ENCODE measurements around the gene RAD51B.
A peak's percentile ranks its signal among the peaks of the same experiment; 100 is the strongest.
"Not testable (repeated sequence)": the region's sequence is repeated elsewhere in the genome, so short reads cannot be mapped to it uniquely, and the experiment has no call there.

Gene RAD51B

DNA sequence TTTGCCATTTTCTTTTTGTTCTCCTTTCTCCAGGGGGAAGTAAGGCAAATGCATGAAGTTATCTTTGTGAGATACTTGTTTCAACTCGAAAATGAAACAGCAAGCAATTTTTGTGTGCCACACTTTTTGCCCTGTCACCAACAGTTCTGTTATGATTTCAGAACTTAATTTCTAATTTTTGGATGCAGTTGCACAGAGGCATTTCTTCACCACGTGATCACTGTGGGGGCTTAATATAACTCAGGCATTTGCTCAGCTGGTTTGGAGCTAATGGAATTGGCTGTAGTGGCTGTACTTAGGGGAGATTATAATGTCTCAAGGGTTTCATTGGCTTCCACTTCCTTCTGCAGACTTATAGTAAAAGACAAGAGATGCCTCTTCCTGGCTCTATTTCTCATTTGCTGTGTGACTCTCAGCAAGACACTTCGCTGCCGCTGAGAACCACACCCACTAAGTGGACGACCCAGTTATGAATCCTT lies 452.4 kb downstream of the RAD51B start:
- DNase-seq (ENCODE audit: low read depth in 3 of 3) = no peak

DNA sequence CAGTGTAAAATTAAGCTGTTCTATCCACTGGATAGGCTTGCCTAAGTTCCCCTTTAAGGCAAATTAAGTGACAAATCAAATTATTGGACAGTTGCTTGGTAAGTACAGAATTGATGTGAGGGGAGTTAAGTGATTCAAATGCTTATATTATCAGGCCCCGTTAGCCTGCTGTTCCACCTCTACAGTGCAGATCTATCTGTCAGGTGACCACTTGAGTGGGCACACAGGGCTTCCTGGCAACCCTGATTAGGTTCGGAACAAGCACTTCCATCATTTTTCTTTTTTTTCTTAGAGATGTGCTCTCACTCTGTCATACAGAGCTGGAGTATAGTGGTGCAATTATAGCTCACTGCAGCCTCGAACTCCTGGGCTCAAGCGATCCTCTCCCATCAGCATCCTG lies 453.8 kb downstream of the RAD51B start:
- DNase-seq (ENCODE audit: low read depth in 3 of 3) = no peak

DNA sequence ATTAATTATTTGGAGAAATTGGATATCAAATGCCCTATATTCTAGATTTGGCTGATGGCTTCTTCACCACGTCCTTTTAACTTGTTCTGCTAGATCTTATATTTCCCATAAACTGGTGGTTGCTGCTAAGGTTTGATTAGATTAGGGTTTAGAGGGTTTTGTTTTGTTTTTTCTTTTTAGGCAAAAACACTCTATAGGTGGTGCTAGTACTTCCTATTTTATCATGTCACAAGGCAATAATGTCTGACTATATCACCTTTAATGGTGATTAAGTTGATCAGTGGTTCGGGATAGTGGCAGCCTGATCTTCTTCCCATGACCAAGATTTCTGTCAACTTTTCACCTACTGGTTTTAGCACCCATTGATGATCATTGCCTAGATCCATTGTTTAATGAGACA lies 455.1 kb downstream of the RAD51B start:
- DNase-seq (ENCODE audit: low read depth in 3 of 3) = no peak

DNA sequence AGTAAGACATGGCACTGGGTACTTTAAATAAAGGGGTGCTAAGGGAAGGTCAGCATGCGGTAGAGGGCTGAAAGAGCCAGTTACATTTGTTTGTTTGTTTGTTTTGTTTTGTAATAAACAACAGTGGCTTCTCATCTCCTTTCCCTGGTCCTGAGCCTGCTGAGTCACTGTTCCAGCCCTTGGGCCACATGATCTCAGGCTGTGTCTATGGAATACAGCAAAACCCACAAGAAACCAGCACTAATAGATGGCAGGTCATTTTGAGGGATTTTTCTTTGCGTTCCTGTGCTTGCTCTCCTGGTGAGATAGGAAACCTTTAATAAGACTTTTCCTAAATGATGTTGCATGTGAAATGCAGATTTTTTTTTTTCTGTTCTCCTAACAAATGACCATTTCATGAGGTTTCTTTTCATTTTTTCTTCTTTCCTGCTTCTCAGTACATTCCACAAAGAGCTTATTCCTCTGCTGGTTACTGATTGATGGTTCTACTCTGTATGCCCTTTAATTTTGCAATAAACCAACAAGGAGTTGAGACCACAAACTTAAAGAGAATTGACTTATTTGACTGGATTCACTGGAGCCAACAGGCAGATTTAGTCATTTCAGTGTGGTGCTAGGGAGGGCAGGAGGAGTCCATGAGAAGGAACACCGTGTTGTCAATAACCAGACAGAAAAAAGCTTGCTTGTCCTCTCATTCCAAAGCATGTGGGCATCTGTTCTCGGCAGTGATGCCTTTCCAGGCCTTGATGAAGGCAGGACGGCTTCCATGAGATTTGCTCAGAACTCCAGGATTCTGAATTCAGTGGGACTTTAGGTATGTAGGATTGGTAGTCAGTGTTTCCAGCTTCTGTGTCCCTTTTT lies 459.2 kb downstream of the RAD51B start:
- no peak for DNase-seq (ENCODE audit: low read depth in 3 of 3)

DNA sequence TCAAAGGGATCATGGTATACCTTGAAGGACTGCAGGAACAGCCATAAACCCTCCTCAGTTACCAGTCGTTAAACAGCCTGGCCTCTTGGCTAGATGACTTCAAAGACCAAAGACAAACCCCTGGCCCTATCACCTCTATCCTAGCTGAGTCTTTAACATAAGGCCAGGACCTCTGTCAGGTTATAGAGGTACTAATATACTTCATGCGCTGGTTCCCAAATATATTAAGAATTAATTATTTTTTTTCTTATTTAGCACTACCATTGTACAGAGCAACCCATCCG lies 459.8 kb downstream of the RAD51B start:
- DNase-seq (ENCODE audit: low read depth in 3 of 3) = no peak

DNA sequence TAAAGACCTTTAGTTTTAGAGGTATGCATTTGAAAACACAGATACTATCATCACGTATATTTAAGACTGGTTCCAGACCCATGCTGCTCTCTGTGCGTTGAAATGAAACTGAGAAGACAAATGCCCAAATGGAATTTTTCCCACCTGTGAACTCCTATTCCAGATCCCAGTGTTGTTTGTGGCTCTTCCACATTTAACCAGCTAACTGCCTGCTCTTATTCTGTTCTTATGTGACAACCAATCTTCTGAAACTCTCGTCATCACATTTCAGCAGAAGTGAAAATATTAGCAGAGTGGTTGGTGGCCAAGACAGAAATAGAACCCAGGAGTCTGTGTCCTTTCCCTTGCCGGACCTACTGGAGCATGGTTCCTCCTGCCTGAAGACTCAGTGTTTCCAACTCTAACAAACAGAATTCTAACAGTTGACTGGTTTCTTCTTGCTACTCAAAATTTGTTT lies 460.2 kb downstream of the RAD51B start:
- no peak for DNase-seq (ENCODE audit: low read depth in 3 of 3)

DNA sequence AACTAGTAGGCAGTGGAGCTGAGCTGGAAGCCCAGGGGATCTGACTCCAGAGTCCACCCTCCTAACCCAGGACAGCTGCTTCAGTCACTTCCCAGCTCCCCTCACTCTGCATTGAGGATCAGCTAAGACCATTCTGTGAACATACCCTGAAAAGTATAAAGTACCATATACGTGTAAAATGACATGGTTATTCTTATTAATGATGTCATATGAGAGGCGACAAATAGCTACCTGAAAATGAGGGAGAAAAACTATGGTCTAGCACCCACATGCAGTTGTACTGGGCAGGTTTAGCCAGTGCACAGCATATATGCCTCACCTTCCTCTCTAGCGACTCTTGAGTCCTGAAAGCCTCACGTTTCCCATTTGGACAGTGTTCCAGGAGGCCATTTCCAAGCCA lies 461.9 kb downstream of the RAD51B start:
- no peak for DNase-seq (ENCODE audit: low read depth in 3 of 3)

DNA sequence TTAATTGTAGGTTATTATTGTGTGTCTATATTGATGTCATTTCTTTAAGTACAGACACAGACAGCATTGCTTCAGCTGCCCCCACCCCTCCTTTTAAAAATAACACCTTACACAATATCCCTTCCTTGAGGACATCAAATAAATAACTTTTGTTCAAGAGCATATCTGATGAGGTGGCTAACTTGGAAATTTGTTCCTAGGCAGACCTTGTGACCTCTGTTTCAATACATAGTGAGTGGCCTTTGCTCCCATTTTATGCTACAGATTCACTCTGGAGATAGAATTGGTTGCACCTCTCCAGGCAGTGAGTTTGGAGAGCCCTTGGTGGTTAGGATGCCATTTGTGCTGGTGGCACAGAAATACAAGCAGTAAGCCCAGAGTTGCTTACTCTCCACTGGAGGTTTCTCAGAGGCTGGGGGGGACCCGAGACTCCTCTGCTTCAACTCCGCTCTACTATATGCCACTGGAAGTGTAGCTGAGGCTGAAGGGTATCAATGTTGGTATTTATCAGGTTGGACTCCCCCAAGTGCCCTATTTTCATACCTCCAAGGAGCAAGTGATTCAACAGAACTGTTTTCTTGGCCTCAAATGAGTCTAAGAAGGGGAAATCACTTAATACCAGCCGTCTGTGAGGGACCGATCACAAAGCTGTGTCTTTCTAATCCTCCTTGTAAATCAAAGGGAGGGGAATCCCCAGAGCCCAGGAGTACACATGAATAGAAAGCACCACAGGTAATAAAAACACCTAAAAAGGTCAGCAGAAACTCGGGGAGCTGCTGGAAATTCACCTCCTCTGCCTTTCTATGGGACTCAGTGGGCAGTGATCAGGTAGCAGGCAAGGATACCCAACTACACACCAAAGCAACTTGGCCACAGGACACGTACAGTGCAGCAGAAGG lies 463.1 kb downstream of the RAD51B start:
- peak in 2 of 3 experiments; percentile 13 to 31 for DNase-seq (ENCODE audit: low read depth in 3 of 3)

DNA sequence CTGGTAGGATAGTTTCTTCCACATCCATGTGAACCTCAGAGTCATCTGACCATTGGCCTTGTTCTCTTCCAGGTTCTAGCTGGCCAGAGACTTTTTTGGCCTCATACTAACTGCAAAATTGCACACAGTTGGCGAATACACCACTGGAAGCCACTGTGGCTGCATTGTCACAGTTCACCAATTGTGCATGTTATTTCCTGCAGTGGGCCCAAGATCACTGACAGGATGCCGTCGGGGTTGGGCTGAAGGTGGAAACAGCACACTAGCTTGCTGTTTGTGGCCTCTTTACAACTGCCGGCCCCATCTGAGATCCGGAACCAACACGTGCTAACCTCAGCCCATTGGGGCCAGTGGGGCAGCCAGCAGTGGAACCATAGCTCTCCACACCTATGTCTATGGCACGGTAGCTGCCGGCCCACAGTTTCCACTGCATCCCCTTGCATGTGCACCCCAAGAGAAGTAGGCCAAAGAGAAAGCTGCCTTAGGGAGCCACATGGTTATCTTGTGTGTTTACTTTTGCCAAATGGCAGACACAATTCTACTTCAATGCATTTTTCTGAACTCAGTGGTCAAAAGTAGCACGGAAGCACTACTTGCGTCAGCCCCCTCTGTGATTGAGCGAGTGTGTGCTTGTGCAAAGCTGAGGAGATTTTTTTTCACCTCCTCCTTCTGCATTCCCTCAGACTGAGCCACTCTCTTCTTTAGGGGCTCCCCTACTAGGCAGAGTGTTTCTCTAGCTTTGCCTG lies 464.0 kb downstream of the RAD51B start:
- peak in 1 of 3 experiments; percentile 38 for DNase-seq (ENCODE audit: low read depth in 3 of 3)

DNA sequence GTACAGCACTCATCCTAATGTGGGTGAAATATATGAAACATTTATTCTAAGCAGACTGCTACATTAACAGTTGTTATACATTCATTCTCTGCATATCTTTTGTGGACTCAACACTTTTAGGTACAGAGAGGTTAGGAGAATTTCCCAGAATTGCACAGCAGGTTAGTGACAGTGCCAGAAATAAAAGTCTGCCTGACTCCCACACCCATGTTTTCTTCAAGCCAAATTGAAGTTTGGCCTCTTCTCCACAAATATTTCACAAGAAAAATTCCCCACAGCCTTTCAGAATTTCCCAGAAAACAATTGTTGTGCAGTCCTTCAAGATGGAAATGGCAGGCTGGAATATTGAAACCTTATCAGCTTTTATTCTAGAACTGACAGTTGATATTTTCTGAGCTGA lies 464.8 kb downstream of the RAD51B start:
- DNase-seq (ENCODE audit: low read depth in 3 of 3) = no peak

DNA sequence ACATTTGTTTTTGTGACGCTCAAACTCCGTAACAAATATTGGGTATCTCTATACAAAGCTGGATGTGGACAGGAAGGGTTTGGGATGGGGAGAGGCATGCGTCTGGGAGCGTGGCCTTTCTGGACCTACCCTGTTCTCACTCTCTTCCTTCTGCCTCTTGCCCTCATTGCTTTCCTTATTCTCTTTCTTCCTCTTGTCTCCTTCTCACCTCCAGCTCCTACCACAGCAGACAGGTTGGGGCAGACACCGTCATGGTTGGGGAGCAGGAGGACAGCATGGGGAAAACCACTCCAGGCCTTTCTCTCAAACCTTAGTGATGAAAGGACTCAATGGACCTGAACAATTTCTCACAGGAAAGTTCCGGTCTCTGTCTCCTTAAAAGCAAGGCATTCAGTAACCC lies 465.3 kb downstream of the RAD51B start:
- DNase-seq (ENCODE audit: low read depth in 3 of 3) = no peak

DNA sequence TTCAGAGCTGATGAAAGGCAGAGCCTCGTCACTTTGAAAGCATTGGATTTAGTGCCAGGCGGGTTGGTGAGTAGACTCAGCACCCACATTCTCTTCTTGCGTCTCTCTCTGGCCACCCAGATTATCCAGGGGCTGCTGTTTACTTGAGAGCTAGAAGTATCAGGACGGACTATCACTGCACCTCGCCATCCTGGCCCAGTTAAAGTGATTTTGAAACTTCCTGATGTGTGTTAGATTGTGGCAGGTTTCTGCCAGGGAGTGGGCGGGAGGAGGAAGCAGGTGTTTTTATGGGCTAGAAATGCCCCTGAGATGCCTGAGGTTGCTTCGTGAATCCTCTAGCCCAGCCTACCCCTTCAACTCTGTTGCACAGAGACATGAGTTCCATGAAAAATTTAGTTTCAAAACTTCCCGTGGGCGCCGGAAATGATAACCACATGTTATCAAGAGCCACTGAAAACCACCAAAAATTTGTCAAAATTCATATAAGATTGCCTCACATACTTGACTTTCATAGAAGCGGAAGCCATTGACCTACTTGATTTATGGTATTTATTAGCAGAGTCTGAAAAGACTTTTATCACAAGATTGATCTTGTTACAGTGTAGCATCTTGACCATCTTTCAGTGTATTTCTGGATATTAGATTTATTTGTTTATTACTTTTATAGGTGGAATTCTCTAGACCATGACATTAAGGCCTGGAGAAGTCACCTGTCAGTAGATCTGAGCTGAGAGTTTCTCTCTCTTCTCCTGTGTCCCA lies 466.0 kb downstream of the RAD51B start:
- peak; percentile 50 to 66 (median 60) for DNase-seq (ENCODE audit: low read depth in 3 of 3)

DNA sequence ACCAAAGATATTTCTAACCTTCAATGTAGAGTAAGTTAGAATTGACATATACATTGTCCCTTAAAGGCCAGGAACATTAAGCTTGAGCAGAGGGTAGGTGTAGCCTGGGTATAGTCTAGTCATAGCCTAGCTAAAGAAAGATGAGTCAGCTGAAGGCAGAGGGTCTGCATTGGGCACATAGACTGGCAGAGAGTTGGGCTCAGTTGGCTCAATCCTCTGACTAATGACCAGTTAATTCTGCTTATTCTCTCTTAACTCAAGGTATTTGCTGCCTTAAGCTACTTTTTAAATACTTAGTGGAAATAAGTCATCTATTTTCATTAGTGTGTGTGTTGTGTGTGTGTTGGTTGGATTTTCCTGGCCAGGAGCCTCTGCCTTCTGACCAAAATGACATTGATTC lies 467.1 kb downstream of the RAD51B start:
- no peak for DNase-seq (ENCODE audit: low read depth in 3 of 3)

DNA sequence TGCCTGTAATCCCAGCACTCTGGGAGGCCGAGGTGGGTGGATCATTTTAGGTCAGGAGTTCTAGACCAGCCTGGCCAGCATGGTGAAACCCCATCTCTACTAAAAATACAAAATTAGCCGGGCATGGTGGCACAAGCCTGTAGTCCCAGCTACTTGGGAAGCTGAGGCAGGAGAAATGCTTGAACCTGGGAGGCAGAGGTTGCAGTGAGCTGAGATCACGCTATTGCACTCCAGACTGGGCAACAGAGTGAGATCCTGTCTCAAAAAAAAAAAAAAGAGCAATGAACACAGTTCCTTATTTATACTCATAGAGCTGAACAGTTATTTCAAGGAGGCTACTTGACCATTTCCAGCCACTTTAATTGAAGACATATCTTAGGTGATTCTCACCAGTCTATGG lies 469.9 kb downstream of the RAD51B start:
- DNase-seq (ENCODE audit: low read depth in 3 of 3) = not testable (repeated sequence)

DNA sequence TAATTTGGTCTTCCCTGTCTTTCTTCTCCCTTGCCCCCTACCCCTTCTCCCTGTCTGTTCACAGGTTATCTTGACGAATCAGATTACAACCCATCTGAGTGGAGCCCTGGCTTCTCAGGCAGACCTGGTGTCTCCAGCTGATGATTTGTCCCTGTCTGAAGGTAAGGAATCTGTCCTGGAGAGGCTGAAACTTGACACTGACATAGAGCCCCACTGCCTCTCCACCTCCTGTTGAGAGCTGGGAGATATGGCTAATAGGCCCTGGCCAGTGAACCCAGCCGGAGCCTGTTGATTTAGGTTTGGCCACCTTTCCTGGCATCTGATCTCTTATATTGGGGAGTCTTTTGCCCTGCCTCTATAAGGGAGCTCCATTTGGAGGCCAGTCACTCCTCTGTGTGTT lies 472.2 kb downstream of the RAD51B start:
- no peak for DNase-seq (ENCODE audit: low read depth in 3 of 3)

DNA sequence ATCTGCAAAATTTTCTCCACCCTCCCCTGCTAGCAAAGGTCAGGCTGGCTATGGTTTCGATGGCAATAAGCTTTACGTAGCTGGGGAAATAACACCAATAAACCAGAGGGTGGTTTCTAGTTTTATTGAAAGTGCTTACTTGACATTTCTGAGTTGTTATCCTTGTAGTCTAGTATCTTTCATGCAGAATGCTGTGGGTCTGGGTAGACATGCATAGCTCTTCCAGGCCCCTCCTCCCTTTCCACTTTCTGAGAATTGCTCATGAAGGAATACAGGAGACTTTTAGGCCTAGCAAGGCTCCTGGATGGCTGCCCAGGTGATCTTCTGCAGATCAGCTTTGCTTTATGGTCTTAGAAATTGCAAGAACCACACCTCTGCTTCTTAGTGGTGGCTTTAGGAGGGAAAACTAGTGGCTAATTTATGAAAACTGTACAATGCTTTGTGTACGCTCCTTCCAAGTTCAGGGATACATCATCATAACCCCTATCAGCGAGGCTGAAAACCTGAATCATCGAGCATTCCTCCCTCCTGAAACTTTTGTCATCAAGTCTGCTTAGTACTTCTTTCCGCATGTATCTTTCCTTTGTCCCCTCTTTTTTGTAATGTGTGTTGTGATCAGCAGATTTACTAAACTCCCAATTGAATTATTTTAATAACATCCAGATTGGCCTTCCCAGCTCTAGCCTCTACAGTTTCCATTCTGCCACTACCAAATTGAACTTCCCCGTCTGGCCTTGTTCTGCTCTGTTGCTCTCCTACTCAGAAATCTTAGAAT lies 473.0 kb downstream of the RAD51B start:
- DNase-seq (ENCODE audit: low read depth in 3 of 3) = no peak

DNA sequence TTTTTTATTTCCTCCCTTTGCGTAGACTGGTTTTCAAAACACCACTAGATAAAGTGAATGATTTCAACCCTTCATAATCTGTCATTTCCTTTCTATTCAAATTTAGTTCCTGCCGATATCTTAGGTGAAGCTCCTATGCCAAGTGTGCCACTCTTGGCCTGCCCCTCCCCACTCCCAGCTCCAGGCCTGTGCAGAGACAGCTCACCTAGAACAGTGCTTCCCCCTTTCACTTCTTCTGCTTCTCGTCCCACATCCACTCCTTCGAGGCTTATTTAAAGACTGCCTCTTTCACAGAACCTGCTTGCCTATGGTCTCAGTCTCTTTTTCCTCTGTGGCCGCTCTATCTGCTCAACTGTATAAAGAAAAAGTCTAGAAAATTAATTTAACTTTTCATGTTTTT lies 473.8 kb downstream of the RAD51B start:
- DNase-seq (ENCODE audit: low read depth in 3 of 3) = no peak

DNA sequence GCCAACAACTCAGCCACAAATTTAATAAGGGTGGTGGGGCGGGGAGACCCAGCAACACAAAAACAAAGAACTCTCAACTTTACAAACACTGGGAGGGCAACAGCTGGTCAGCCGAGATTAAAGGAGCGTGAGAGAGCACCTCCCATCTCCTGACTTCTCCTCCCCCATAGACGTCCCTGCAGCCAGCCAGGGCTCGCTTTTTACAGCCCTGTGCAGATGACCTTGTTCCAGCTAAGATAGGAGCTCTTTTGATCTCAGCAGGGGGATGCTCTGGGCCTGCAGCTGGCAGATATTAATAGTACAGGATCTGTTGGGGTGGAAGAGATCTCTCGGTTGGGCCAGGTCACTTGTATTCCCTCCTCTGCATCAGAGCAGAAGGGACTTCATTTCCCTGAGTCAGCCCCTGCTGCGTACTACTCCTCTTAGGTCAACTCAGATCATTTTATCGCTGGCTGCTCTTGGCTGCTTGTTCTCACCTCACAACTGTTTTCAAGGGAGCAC lies 475.8 kb downstream of the RAD51B start:
- DNase-seq (ENCODE audit: low read depth in 3 of 3) = no peak

DNA sequence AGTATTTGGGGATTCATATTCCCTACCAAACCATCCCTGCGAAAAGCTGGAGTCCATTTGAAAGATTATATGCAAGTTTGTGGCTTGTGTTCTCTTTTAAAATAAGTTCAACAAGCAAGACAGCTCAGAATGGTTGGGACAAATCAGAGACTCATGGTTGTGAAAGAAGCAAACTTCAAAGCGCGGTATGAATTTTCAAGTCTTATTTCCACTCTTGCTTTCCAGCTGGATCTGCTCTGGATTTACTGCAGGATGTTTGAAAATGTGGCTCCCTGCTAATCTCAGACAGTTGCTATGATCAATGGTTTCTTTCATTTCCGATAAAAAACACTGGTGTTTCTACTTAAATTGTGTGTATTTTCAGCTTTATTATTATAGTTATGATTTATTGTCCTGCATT lies 477.5 kb downstream of the RAD51B start:
- DNase-seq (ENCODE audit: low read depth in 3 of 3) = no peak

DNA sequence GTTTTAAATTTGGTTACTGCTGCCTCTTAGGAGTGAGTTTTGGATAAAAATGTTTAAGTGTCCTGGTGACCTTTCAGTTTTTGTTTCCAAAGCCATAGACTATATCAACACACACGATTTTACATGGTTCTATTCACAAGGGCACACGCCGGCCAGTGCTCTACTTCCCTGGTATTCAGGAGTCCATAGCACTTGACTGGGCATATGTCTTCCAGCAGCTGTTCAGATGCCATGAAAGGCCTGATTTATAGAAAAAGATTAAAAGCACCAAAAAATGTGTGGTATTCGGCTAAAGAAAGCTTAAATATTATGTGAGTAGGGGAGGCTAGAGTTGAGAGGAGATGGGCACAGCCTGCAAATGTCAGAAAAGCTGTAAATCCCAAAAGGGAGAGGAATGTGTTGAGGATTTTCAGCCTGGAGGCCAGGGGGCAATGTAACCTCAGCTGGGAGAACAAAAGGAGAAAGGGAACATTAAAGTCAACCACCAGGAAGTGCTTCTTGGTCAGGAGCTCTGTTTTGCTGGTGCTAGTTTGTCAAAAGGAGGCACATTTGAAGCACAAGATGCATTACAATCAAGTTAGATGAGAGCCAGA lies 478.4 kb downstream of the RAD51B start:
- DNase-seq (ENCODE audit: low read depth in 3 of 3) = no peak
